ENCODE measurements around the gene NRDC. TPM values are rescaled to one million over a fixed set of nuclear protein-coding genes. Genes with fewer than 3 reads are reported as not detected.

The NRDC gene
- total RNA-seq, 4 donors from 2014 or later: 35.1 to 83.7 (median 64.1) TPM

DNA sequence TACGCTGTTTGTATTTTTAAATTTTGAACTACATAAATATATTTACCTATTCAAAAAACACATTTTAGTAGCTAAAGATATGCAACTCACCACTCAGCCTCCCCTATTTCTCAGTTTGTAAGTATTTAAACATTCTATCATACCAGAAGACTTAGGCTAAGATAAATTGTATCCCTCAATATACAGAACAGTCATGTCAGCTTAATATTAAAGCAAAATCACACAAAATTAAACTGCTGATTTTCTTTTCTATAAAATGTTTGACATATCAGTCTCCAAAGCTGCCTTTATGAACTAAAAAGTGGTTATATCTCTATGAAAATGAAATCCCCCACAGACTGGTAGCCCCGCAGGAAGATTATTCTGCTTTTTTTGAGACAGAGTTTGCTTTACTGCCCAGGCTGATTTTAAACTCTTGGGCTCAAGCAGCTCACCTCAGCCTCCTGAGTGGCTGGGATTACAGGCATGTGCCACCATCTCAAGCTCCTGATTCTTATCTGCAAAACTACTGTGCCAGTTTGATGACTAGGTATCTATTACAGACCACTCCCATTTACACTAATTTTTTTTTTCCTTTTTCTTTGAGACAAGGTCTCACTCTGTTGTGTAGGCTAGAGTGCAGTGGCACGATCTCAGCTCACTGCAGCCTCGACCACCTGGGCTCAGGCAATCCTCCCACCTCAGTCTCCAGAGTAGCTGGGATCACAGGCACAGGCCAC, 37.6 kb downstream of the NRDC start:
- peaks cover 0 to 41% (median 0%) of the 10 kb centered on the region in 3 donors for H3K36me3 ChIP-seq
- 94 to 97% methylated on average over 4 of the region's 4 CpGs for WGBS, 2 donors

GRCh38 chr1:51840182-51840581, 38.3 kb downstream of the NRDC start:
- intact Hi-C loops (cut with DNase I): no loop called here
- Histone ChIP-seq H3K9me3 (no peaks in the 10 kb centered on the region), H3K27me3 (no peaks in the 10 kb centered on the region), H3K4me3 (no peak overlapping the region), H3K4me1 (no peaks in the 10 kb centered on the region), H3K27ac (no peak overlapping the region), H3K36me3 (peaks cover 0 to 46% (median 0%) of the 10 kb centered on the region in 3 donors)
- no peak for DNase-seq
- TF ChIP-seq, protein P1, sequence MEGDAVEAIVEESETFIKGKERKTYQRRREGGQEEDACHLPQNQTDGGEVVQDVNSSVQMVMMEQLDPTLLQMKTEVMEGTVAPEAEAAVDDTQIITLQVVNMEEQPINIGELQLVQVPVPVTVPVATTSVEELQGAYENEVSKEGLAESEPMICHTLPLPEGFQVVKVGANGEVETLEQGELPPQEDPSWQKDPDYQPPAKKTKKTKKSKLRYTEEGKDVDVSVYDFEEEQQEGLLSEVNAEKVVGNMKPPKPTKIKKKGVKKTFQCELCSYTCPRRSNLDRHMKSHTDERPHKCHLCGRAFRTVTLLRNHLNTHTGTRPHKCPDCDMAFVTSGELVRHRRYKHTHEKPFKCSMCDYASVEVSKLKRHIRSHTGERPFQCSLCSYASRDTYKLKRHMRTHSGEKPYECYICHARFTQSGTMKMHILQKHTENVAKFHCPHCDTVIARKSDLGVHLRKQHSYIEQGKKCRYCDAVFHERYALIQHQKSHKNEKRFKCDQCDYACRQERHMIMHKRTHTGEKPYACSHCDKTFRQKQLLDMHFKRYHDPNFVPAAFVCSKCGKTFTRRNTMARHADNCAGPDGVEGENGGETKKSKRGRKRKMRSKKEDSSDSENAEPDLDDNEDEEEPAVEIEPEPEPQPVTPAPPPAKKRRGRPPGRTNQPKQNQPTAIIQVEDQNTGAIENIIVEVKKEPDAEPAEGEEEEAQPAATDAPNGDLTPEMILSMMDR (IDR thresholded peaks at IDR 0.05): no peak
- no peak for TF ChIP-seq POLR2A (IDR thresholded peaks at IDR 0.05)
- WGBS, 2 donors: 90 to 93% methylated on average over 2 of the region's 2 CpGs

More for the DNA sequence above, 37.6 kb downstream of the NRDC start:
- intact Hi-C loops (cut with DNase I): no loop called here
- no peaks in the 10 kb centered on the region for H3K4me1 ChIP-seq
- no peaks in the 10 kb centered on the region for H3K9me3 ChIP-seq
- H3K27me3 ChIP-seq: no peaks in the 10 kb centered on the region
- no peak for DNase-seq
- TF ChIP-seq, protein P1 (IDR thresholded peaks at IDR 0.05): no peak
- TF ChIP-seq POLR2A (IDR thresholded peaks at IDR 0.05): no peak
- no peak overlapping the region for H3K4me3 ChIP-seq
- H3K27ac ChIP-seq: no peak overlapping the region

DNA sequence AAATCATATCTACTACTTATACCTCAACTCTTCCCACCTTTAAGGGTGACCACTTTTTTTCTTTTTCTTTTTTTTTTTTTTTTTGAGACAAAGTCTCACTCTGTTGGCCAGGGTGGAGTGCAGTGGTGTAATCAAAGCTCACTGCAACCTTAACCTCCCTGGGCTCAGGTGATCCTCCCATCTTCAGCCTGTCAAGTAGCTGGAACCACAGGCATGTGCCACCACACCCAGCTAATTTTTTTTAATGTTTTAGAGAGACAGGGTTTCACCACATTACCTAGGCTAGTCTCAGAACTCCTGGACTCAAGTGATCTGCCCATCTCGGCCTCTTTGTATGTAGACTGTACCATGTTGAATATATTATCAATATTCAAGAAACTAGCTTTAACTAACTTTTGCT, 39.4 kb downstream of the NRDC start:
- peaks cover 0 to 57% (median 0%) of the 10 kb centered on the region in 3 donors for H3K36me3 ChIP-seq
- H3K9me3 ChIP-seq: no peaks in the 10 kb centered on the region
- TF ChIP-seq, protein P1 (IDR thresholded peaks at IDR 0.05): no peak
- no peak for TF ChIP-seq POLR2A (IDR thresholded peaks at IDR 0.05)
- no peaks in the 10 kb centered on the region for H3K27me3 ChIP-seq
- no peak for DNase-seq
- no peak overlapping the region for H3K27ac ChIP-seq
- intact Hi-C loops (cut with DNase I): no loop called here
- no peak overlapping the region for H3K4me3 ChIP-seq
- no peaks in the 10 kb centered on the region for H3K4me1 ChIP-seq
- 89% methylated on average over 1 of the region's 1 CpG for WGBS, 2 donors

GRCh38 chr1:51837243-51837642, 41.3 kb downstream of the NRDC start:
- intact Hi-C loops (cut with DNase I): no loop called here
- TF ChIP-seq POLR2A (IDR thresholded peaks at IDR 0.05): no peak
- TF ChIP-seq, protein P1 (IDR thresholded peaks at IDR 0.05): no peak
- Histone ChIP-seq H3K9me3 (no peaks in the 10 kb centered on the region), H3K27me3 (no peaks in the 10 kb centered on the region), H3K27ac (no peak overlapping the region), H3K4me1 (no peaks in the 10 kb centered on the region), H3K36me3 (peaks cover 0 to 75% (median 8%) of the 10 kb centered on the region in 3 donors), H3K4me3 (no peak overlapping the region)
- no peak for DNase-seq
- 75 to 88% methylated on average over 1 of the region's 1 CpG for WGBS, 2 donors

- Histone ChIP-seq H3K27me3 (no peaks in the 10 kb centered on the region), H3K4me3 (no peak overlapping the region), H3K4me1 (no peaks in the 10 kb centered on the region), H3K9me3 (no peaks in the 10 kb centered on the region), H3K27ac (no peak overlapping the region), H3K36me3 (peaks cover 0 to 93% (median 13%) of the 10 kb centered on the region in 3 donors)
- no peak for TF ChIP-seq POLR2A (IDR thresholded peaks at IDR 0.05)
- TF ChIP-seq, protein P1 (IDR thresholded peaks at IDR 0.05): no peak
- WGBS, 2 donors: 83 to 93% methylated on average over 2 of the region's 2 CpGs
- no peak for DNase-seq
- intact Hi-C loops (cut with DNase I): no loop called here
Measured at GRCh38 chr1:51833700-51834099, 44.8 kb downstream of the NRDC start.

Measured in esophagus squamous epithelium (tissue), 5 donors.